GM18858 (cell line): ENCODE measurements around the gene SLC25A29.

Experiments used
- ATAC-seq: cut with Tn5 transposase; IDR thresholded peaks from one replicate; pipeline ENCODE4 v1.9.1; 2021; ENCODE audit not compliant: unreplicated experiment

The SLC25A29 gene

GRCh38 chr14:100282766-100283419, 23.4 kb downstream of the SLC25A29 start:
- no peak for ATAC-seq

- ATAC-seq: no peak
Observed at GRCh38 chr14:100282083-100282350, 24.2 kb downstream of the SLC25A29 start.

GRCh38 chr14:100281286-100282082, 24.8 kb downstream of the SLC25A29 start:
- ATAC-seq: no peak

GRCh38 chr14:100279563-100279962, 26.7 kb downstream of the SLC25A29 start:
- ATAC-seq: no peak

- no peak for ATAC-seq
Observed at GRCh38 chr14:100279133-100279532, 27.1 kb downstream of the SLC25A29 start.

GRCh38 chr14:100278702-100279101, 27.5 kb downstream of the SLC25A29 start:
- ATAC-seq: no peak

- no peak for ATAC-seq
Observed at GRCh38 chr14:100275214-100275613, 31.0 kb downstream of the SLC25A29 start.

- no peak for ATAC-seq
Observed at GRCh38 chr14:100274250-100274649, 32.0 kb downstream of the SLC25A29 start.

- ATAC-seq: no peak
Observed at GRCh38 chr14:100271247-100271939, 34.9 kb downstream of the SLC25A29 start.

- ATAC-seq: no peak
Observed at GRCh38 chr14:100268591-100269207, 37.5 kb downstream of the SLC25A29 start.

GRCh38 chr14:100267990-100268389, 38.3 kb downstream of the SLC25A29 start:
- ATAC-seq: no peak

GRCh38 chr14:100263141-100263540, 43.1 kb downstream of the SLC25A29 start:
- ATAC-seq: no peak

GRCh38 chr14:100262545-100262944, 43.7 kb downstream of the SLC25A29 start:
- no peak for ATAC-seq

GRCh38 chr14:100261621-100262020, 44.6 kb downstream of the SLC25A29 start:
- no peak for ATAC-seq

- ATAC-seq: peak; percentile 78
Observed at GRCh38 chr14:100256339-100256895, 49.8 kb downstream of the SLC25A29 start.

- no peak for ATAC-seq
Observed at GRCh38 chr14:100252684-100253083, 53.6 kb downstream of the SLC25A29 start.

GRCh38 chr14:100250732-100251465, 55.3 kb downstream of the SLC25A29 start:
- ATAC-seq: no peak

GRCh38 chr14:100246809-100247428, 59.3 kb downstream of the SLC25A29 start:
- no peak for ATAC-seq

- ATAC-seq: no peak
Observed at GRCh38 chr14:100243020-100243419, 63.2 kb downstream of the SLC25A29 start.

- ATAC-seq: no peak
Observed at GRCh38 chr14:100241279-100241678, 65.0 kb downstream of the SLC25A29 start.
